Astrocyte of the cerebellum (primary cell): ENCODE data around the gene SCN9A.

Source experiments
- DNase-seq: peaks from one replicate; pipeline ENCODE4 v3.0.0-alpha.2; 2011; ENCODE audit warnings: low read depth
- H3K4me3 ChIP-seq: 2 replicates; pipeline ENCODE4 v1.5.1; 2011; ENCODE audit warnings: mild to moderate bottlenecking, low read depth, low read length, moderate library complexity
- in situ Hi-C: cut with HindIII; loops from 2 replicates; pipeline ENCODE4 v1.10.0; 2017; ENCODE audit warnings: low sequenced_read_pairs
- TF ChIP-seq, protein P1 (sequence below): IDR thresholded peaks from 2 replicates; pipeline ENCODE4 v1.5.1; 2012; ENCODE audit warnings: low read length, low read depth, moderate library complexity, mild to moderate bottlenecking; ENCODE audit errors: missing control alignments

The SCN9A gene

DNA sequence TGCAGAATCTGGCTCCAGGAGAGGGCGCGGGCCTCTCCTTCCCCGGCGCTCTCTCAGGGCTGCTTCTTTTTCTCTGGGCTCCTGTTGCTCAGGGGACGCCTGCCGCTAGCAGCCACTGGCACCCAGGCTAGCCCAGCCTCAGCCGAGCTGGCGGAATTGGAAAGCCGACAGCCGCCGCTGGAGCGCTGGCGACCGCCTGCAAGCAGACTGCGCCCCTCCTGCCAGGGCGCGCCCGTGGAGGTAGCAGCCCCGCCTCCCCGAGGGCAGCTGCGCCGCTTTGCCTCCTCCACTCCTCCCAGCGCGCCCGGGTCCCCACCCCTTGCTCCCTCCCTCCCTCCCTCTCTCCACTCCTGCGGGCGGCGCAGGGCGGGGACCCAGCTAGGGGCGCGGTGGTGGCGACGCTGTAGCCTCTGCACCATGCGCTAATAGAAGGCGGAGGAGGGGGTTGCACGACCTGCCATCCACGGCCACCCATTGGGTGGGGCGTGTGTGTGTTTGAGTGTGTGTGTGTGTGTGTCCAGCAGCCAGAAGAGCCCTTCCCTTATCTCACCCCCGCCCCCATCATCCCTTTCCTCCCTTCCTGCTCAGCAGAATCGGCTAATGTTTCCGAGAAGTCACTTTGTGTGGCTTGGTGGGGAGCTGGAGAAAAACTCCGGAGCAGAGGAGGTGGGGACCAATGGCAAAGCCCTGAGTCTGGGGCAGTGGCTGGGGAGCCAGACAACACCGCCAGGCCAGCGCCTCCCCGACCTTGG is at the start of gene SCN9A:
TSS of gene SCN9A (minus strand) at position 209 of the 752 bp plus-strand sequence. CDS start 64,188 bp downstream, outside the sequence.
- TF ChIP-seq, protein P1, sequence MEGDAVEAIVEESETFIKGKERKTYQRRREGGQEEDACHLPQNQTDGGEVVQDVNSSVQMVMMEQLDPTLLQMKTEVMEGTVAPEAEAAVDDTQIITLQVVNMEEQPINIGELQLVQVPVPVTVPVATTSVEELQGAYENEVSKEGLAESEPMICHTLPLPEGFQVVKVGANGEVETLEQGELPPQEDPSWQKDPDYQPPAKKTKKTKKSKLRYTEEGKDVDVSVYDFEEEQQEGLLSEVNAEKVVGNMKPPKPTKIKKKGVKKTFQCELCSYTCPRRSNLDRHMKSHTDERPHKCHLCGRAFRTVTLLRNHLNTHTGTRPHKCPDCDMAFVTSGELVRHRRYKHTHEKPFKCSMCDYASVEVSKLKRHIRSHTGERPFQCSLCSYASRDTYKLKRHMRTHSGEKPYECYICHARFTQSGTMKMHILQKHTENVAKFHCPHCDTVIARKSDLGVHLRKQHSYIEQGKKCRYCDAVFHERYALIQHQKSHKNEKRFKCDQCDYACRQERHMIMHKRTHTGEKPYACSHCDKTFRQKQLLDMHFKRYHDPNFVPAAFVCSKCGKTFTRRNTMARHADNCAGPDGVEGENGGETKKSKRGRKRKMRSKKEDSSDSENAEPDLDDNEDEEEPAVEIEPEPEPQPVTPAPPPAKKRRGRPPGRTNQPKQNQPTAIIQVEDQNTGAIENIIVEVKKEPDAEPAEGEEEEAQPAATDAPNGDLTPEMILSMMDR, result no peak
- in situ Hi-C loops, result loop anchor here (25.0 kb wide), 1 partner anchor 189 kb away; no protein-coding TSS in a partner anchor
- peak within 1 kb of the TSS; percentile 63 for H3K4me3 ChIP-seq
- DNase-seq, result peak; percentile 15

DNA sequence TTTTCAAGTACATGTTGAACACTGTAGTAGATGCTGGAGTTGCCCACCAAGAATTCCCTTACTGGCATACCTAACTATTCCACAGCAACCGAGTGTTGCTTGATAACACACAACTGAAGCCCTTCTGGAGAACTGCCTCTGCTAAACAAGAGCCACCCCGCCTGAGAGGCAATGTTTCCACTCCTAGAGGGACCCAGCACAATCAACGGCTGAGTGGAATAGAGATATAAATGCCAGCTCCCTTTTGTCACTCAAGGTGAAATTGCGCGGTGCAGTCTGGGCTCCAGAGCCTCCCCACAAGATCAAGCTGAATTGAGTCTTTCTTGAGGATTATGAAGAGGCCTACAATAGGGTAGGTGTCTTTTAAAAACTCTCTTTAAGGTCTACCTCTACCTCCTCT is 49.1 kb upstream of the SCN9A start:
- no peak overlapping the region for H3K4me3 ChIP-seq
- TF ChIP-seq, protein P1, result no peak
- in situ Hi-C loops, result no loop called here
- no peak for DNase-seq

DNA sequence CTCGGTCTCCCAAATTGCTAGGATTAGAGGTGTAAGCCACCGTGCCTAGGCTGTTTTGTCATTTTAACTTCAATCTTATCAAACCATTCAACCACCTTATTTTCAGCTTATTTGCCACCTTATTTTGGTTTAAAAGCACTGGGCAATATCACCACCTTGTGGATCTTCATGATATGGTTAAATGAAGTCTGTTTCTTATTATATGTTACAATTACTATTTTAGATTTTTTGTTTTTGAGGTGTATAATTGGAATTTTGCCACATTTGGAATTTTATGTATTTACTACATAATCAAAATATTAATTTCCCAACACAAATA is 43.8 kb upstream of the SCN9A start:
- H3K4me3 ChIP-seq, result no peak overlapping the region
- TF ChIP-seq, protein P1, result peak; percentile 39
- peak; percentile 57 for DNase-seq
- in situ Hi-C loops, result no loop called here

DNA sequence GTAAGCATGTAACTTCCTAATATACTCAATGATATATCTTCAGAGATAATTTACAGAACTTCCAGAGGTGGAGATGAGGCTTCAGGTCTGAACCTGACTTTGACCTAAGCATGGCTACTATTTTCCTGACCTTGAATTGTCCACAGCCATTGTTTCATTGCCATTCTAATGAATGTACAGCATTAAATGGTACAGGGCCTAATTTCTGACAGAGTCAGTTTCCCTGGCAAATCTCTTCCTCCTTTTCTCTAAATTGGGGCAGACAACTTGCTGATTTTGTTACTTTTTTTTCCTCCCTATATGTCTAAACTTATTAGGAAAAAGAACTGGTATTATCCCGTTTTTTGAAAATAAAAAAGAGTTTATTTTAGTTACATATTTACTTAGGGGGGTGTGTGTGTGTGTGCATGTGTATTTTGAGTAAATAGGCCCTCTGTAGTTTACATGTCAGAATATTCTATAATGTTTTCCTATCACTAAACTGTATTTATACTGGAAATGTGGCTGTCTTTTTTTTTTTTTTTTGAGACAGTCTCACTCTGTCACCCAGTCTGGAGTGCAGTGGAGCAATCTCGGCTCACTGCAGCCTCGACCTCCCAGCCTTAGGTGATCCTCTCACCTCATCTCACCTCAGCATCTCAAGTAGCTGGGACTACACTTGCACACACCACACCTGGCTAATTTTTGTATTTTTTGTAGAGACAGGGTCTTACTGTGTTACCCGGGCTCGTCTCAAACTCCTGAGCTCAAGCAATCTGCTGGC is 43.3 kb upstream of the SCN9A start:
- TF ChIP-seq, protein P1, result no peak
- no peak for DNase-seq
- in situ Hi-C loops, result no loop called here
- H3K4me3 ChIP-seq, result no peak overlapping the region

DNA sequence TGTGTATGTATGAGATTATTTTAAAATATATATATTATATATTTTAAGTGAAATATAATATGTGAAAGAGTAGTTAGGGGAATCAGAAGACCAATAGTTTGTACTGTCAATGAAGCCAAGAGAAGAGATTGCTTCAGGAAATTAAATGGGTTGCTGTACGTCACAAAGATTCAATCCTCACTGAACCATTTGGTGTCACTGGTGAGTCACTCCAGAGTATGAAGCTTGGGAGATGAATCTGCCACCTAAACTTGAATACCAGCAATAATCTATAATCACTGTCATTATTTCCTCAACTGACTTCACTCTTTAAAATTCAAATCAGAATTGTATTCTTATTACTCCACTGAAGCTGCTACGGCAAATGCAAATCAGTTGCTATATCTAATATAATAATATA is 41.9 kb upstream of the SCN9A start:
- in situ Hi-C loops, result no loop called here
- TF ChIP-seq, protein P1, result peak; percentile 12
- DNase-seq, result peak; percentile 8
- no peak overlapping the region for H3K4me3 ChIP-seq

DNA sequence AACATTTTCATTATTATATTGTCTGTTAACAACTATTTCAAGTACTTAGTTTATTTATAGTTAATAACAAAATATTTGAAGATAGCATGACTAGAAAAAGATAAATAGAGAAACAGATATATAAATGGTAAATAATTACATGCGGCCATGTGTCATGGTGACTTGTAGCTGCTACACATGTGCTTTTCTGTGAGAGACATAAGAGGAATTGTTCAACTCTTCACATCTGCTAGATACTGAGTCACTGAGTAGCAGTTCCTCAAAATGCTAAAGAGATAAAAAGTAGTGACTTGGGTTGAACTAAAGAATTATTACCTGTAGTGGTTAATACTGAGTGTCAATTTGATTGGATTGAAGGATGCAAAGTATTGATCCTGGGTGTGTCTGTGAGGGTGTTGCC is 37.5 kb upstream of the SCN9A start:
- TF ChIP-seq, protein P1, result no peak
- in situ Hi-C loops, result no loop called here
- no peak for DNase-seq
- H3K4me3 ChIP-seq, result no peak overlapping the region
